Colonic mucosa (tissue), 4 donors: ENCODE results near the gene PLEKHB1. TPM values are rescaled to one million over a fixed set of nuclear protein-coding genes. Genes with fewer than 3 reads are reported as not detected.

ENCODE experiments used
- DNase-seq: peaks from one replicate; pipeline ENCODE4 v3.0.0-alpha.2; 2020
- H3K27ac ChIP-seq: fragments of 200-600 bp; one replicate; pipeline ENCODE4 v1.8.0; 2021
- H3K27me3 ChIP-seq: fragments of 200-600 bp; one replicate; pipeline ENCODE4 v1.8.0; 2021
- H3K36me3 ChIP-seq: fragments of 200-600 bp; one replicate; pipeline ENCODE4 v1.8.0; 2021
- H3K4me1 ChIP-seq: fragments of 200-600 bp; one replicate; pipeline ENCODE4 v1.8.0; 2021; ENCODE audit warnings: mild to moderate bottlenecking
- H3K4me3 ChIP-seq: fragments of 200-600 bp; one replicate; pipeline ENCODE4 v1.8.0; 2021
- H3K9ac ChIP-seq, 2 donors: one replicate each; pipeline ENCODE4 v1.7.0; 2013; ENCODE audit warnings: control low read depth in 2 of 2, low read depth in 2 of 2, low read length in 2 of 2
- H3K9me3 ChIP-seq: fragments of 200-600 bp; one replicate; pipeline ENCODE4 v1.8.0; 2021
- intact Hi-C: fragments of 100-400 bp; cut with DNase I; formaldehyde crosslinking; loops from one replicate; pipeline ENCODE4 v1.14.1; 2022
- total RNA-seq, 2 donors: library from RNA; stranded (reverse); fragmentation: NEBNext Ultra II Directional in 1 of 2; extraction: Animal tissue kit (Norgen Biotek cat#: 25700) in 1 of 2; gene quantifications; one replicate each; pipeline ENCODE4 v1.2.1, GENCODE V29; 2021
- TF ChIP-seq, protein P1 (sequence below): fragments of 200-600 bp; IDR thresholded peaks from one replicate; pipeline ENCODE4 v1.8.0; 2022; ENCODE audit warnings: antibody characterized with exemption, mild to moderate bottlenecking
- donor health status: healthy.
- donor health status: DM: no; HTN: no; CAD: no.
- donor health status: DM: no; HTN: no; CAD: no.

Gene PLEKHB1
- total RNA-seq, 2 donors from 2014 or later, result 12.3 to 20.1 TPM

DNA sequence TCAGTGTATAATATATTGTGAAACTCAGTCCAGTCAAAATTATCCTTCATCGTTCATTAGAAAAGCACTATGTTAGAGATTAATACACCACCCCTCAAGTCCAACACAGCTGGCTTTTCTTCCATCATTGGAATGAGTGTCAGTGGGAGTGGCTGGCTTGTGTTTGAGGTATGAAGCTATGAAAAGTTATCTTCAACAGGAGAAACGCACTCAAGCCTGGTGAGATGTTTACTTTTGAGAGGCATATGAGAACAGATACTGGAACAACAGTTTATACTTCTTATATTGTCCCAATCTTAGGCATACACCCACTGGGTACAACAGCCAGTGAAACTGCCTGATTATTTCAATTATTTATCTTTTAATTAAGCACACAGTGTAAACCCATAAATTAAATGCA is 34.3 kb downstream of the PLEKHB1 start:
- Histone ChIP-seq H3K4me3 (no peak overlapping the region), H3K36me3 (no peaks in the 10 kb centered on the region), H3K27me3 (no peaks in the 10 kb centered on the region), H3K27ac (no peak overlapping the region), H3K9ac (no peak overlapping the region), H3K4me1 (no peaks in the 10 kb centered on the region), H3K9me3 (no peaks in the 10 kb centered on the region)
- TF ChIP-seq, protein P1, sequence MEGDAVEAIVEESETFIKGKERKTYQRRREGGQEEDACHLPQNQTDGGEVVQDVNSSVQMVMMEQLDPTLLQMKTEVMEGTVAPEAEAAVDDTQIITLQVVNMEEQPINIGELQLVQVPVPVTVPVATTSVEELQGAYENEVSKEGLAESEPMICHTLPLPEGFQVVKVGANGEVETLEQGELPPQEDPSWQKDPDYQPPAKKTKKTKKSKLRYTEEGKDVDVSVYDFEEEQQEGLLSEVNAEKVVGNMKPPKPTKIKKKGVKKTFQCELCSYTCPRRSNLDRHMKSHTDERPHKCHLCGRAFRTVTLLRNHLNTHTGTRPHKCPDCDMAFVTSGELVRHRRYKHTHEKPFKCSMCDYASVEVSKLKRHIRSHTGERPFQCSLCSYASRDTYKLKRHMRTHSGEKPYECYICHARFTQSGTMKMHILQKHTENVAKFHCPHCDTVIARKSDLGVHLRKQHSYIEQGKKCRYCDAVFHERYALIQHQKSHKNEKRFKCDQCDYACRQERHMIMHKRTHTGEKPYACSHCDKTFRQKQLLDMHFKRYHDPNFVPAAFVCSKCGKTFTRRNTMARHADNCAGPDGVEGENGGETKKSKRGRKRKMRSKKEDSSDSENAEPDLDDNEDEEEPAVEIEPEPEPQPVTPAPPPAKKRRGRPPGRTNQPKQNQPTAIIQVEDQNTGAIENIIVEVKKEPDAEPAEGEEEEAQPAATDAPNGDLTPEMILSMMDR, result no peak
- no peak for DNase-seq
- intact Hi-C loops, result no loop called here

DNA sequence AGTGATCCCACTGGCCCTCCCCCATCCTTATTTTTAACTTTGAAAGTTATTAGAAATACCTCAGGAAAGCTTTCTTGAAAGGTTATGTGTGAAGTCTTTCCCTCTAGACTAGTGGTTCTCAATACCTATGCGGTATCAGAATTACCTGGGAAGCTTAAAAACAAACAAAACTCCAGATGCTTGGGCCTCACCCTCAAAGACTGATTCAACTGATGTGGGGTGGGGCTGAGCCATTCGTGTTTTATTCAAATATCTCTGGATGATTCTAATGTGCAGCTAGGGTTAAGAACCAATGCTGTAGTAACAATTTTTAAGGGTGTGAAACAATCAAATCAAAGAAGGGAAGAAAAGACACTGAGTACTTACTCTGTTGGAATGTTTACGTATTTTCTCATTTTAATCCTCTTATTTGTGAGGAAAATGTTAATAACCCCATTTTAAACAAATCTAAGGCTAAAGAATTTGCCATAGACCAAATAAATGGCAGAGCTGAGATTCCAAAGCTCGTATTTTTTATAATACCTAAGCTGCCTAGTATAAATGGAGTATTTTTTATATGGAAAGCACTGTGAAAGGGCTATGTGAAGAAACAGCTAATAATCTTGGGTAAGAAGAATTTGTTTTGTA is 47.6 kb downstream of the PLEKHB1 start:
- TF ChIP-seq, protein P1, result no peak
- Histone ChIP-seq H3K36me3 (peaks cover 4% of the 10 kb centered on the region), H3K9me3 (no peaks in the 10 kb centered on the region), H3K4me3 (no peak overlapping the region), H3K27ac (no peak overlapping the region), H3K27me3 (no peaks in the 10 kb centered on the region), H3K4me1 (no peaks in the 10 kb centered on the region), H3K9ac (no peak overlapping the region)
- intact Hi-C loops, result no loop called here
- DNase-seq, result no peak

DNA sequence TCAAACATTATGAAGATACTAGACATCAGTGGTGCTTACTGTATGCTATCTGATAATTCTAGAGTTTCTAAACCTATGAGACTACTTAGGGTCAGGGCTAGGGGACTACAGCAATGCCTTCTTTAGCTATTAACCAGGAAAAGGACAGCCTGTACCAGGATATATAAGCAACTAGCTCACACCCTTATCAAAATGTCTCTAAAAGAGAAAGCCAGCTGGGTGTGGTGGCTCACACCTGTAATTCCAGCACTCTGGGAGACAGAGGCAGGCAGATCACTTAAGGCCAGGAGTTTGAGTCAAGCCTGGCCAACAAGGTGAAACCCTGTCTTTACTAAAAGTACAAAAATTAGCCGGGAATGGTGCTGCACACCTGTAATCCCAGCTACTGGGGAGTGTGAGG is 58.7 kb downstream of the PLEKHB1 start:
- Histone ChIP-seq H3K9me3 (no peaks in the 10 kb centered on the region), H3K27me3 (no peaks in the 10 kb centered on the region), H3K27ac (no peak overlapping the region), H3K4me3 (no peak overlapping the region), H3K9ac (no peak overlapping the region), H3K4me1 (no peaks in the 10 kb centered on the region), H3K36me3 (no peaks in the 10 kb centered on the region)
- intact Hi-C loops, result no loop called here
- TF ChIP-seq, protein P1, result no peak
- peak; percentile 21 for DNase-seq

DNA sequence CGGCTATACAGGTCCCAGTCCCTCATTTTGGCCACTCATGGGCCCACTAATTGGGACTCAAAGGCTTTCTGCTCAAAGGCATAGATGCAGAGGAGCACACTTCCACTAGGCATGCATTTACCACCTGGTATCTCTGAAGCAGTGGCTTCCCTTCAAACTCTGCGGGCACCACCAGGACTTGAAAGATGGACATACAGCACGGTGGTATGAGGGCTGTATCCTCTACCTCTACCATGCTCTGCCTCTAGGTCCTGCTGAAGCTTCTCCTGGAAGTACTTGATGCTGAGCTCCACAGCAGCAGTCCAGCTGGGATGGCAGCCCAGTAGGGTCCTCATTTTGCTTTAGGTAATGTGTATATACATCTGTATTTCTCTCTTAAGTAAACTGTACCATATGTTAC is 64.6 kb downstream of the PLEKHB1 start:
- Histone ChIP-seq H3K36me3 (no peaks in the 10 kb centered on the region), H3K9me3 (no peaks in the 10 kb centered on the region), H3K4me3 (no peak overlapping the region), H3K4me1 (no peaks in the 10 kb centered on the region), H3K27ac (no peak overlapping the region), H3K27me3 (no peaks in the 10 kb centered on the region), H3K9ac (no peak overlapping the region)
- intact Hi-C loops, result no loop called here
- DNase-seq, result no peak
- TF ChIP-seq, protein P1, result no peak

Other genes with a start within 250 kb of the PLEKHB1 start
- gene FAM168A, start 48.5 kb upstream of the PLEKHB1 start, total RNA-seq, result 10 to 100 TPM; 16.9 to 21.6 TPM
- 100 to 1,000 TPM; 160 to 198 TPM for gene RAB6A, start 114.5 kb downstream of the PLEKHB1 start, total RNA-seq
- gene MRPL48, start 141.3 kb downstream of the PLEKHB1 start, total RNA-seq, result 10 to 100 TPM; 44.4 to 49.8 TPM
- gene COA4, start 230.3 kb downstream of the PLEKHB1 start, total RNA-seq, result 100 to 1,000 TPM in 1 of 2 donors, 10 to 100 TPM in 1; 60.8 to 111 TPM
- gene PAAF1, start 230.4 kb downstream of the PLEKHB1 start, total RNA-seq, result 10 to 100 TPM; 13.2 to 17.8 TPM